ENCODE results near the gene KIF26A.
A peak's percentile ranks its signal among the peaks of the same experiment; 100 is the strongest.

Gene KIF26A

GRCh38 chr14:104101651-104102281 is 36.6 kb upstream of the KIF26A start:
- TF ChIP-seq CTCF (conservative IDR thresholded peaks at IDR 0.05; ENCODE audit: low read depth) = no peak
- peak overlapping the region; percentile 81 for H3K27ac ChIP-seq
- CTCF ChIA-PET = interaction anchor here (0.7 kb wide), 2 partner anchors 12 to 462 kb away, joined by 3 to 5 read pairs; no protein-coding TSS in a partner anchor
- DNase-seq (ENCODE audit: low spot score) = no peak
- POLR2A ChIA-PET (ENCODE audit: low non-redundant PET) = no interaction called here

DNA sequence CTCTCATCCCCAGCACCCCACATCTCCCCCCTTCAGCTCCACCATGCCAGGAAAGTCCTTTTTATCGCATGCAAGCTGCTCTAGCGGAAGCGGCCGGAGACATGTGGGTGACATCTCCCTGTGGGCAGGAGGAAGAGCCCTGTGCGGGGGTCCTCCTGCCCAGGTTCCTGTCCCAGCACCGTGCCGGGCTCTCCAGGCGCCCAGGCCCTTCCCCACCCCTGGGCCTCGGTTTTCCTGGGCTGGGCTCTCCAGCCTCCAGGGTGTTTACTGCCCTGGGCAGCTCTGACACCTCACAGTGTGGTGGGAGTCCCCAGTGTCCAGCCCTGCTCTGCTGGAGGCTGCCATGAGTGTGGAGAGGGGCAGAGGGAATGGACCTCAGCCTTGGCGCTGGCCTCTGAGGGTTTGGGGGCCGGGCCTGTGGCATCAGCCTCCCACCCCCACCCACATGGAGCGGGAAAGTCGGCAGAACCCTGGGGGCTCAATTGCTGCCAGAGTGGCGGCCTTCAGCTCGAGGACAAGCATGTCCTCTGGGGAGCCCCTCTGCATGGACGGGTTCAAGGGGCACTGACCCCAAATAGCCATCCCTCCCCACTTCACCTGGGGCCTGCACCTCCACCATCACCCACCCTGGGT is 36.0 kb upstream of the KIF26A start:
- H3K27ac ChIP-seq = peak overlapping the region; percentile 81; the same call in 1 of the 2 replicates
- ChIA-PET POLR2A (ENCODE audit: low non-redundant PET) (no interaction called here), CTCF (interaction anchor here (0.7 kb wide), 1 partner anchor 462 kb away, joined by 5 read pairs; no protein-coding TSS in a partner anchor)
- TF ChIP-seq CTCF (conservative IDR thresholded peaks at IDR 0.05; ENCODE audit: low read depth) = no peak
- no peak for DNase-seq (ENCODE audit: low spot score)

DNA sequence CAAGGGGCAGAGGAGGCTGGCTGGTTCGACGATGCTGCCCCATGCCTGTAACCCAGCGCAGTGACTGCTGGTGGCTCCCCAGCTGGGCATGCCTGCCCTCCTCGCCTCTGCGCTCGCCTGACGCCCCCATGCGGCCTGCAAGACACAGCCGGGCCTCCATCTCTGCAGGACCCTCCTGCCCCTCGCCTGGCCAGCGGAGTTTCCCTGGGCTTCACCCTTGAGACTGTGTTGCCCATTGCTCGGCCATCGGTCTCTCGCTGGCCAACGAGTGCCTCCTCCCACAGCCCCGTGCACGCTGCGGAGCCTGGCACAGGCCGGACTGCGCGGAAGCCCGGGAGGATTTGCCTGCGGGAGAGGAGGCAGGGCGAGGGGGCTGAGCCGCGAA is 35.3 kb upstream of the KIF26A start:
- 0 out of 2 replicates have a peak overlapping the region, but pooled peaks have one; percentile 61 for H3K27ac ChIP-seq
- CTCF ChIA-PET = no interaction called here
- no peak for TF ChIP-seq CTCF (conservative IDR thresholded peaks at IDR 0.05; ENCODE audit: low read depth)
- no peak for DNase-seq (ENCODE audit: low spot score)
- POLR2A ChIA-PET (ENCODE audit: low non-redundant PET) = no interaction called here

GRCh38 chr14:104103446-104104075 is 34.8 kb upstream of the KIF26A start:
- TF ChIP-seq CTCF (conservative IDR thresholded peaks at IDR 0.05; ENCODE audit: low read depth) = no peak
- POLR2A ChIA-PET (ENCODE audit: low non-redundant PET) = no interaction called here
- peak overlapping the region; percentile 61; the same call in 1 of the 2 replicates for H3K27ac ChIP-seq
- no peak for DNase-seq (ENCODE audit: low spot score)
- CTCF ChIA-PET = interaction anchor here (0.6 kb wide), 1 partner anchor 392 kb away, joined by 3 read pairs; no protein-coding TSS in a partner anchor

DNA sequence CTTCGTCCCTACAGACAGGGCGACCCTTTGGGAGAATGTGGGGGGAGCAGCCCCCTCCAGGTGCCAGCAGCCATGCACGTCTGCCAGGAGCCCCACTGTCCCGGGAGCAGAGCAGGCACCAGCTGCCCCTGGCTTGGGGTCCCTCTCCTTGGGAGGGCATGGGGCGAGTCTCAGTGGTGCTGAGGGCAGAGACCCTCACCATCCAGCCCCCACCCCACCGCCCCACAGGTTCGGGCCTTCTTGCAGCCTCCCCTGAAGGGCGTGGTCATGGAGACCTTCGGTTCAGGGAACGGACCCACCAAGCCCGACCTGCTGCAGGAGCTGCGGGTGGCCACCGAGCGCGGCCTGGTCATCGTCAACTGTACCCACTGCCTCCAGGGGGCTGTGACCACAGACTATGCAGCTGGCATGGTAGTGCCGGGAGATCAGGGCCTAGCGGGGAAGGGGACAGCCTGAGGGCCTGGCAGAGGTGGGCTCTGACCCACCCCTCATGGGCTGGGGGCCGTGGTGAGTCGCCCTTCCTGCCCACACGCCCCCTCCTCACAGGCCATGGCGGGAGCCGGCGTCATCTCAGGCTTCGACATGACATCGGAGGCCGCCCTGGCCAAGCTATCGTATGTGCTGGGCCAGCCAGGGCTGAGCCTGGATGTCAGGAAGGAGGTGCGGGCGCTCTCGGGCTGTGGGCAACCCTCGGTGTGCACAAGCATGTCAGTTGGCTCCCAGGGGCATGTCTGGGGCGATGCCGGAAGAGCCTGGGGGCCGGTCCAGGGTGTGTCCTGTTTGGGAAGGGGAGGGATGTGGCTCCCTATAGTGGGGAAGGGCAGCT is 34.1 kb upstream of the KIF26A start:
- ChIA-PET POLR2A (ENCODE audit: low non-redundant PET) (interaction anchor here (0.8 kb wide), 1 partner anchor 10 kb away, joined by 3 read pairs; no protein-coding TSS in a partner anchor), CTCF (interaction anchor here (0.6 kb wide), 1 partner anchor 392 kb away, joined by 3 read pairs; no protein-coding TSS in a partner anchor)
- no peak for DNase-seq (ENCODE audit: low spot score)
- peak overlapping the region; percentile 61 for H3K27ac ChIP-seq
- TF ChIP-seq CTCF (conservative IDR thresholded peaks at IDR 0.05; ENCODE audit: low read depth) = no peak

Data from RWPE1 (cell line).